Upper lobe of right lung (tissue), 1 donor: ENCODE results near the gene STARD13. TPM values are rescaled to one million over a fixed set of nuclear protein-coding genes. Genes with fewer than 3 reads are reported as not detected.
A peak's percentile ranks its signal among the peaks of the same experiment; 100 is the strongest.

Experiments
- ATAC-seq: fragments of 200-7000 bp; cut with Tn5 transposase; one replicate; pipeline ENCODE4 v1.9.1; 2020; ENCODE audit warnings: mild to moderate bottlenecking, moderate library complexity
- DNase-seq: peaks from one replicate; pipeline ENCODE4 v3.0.0-alpha.2; 2020
- H3K27ac ChIP-seq: fragments of 200-600 bp; one replicate; pipeline ENCODE4 v1.8.0; 2022
- H3K27me3 ChIP-seq: fragments of 200-600 bp; one replicate; pipeline ENCODE4 v1.8.0; 2022; ENCODE audit warnings: mild to moderate bottlenecking
- H3K36me3 ChIP-seq: fragments of 200-600 bp; one replicate; pipeline ENCODE4 v1.8.0; 2022
- H3K4me1 ChIP-seq: fragments of 200-600 bp; one replicate; pipeline ENCODE4 v1.8.0; 2022
- H3K4me3 ChIP-seq: fragments of 200-600 bp; one replicate; pipeline ENCODE4 v1.8.0; 2022; ENCODE audit warnings: mild to moderate bottlenecking
- H3K9me3 ChIP-seq: fragments of 200-600 bp; one replicate; pipeline ENCODE4 v1.8.0; 2022
- intact Hi-C: fragments of 100-400 bp; cut with DNase I; formaldehyde crosslinking; loops from one replicate; pipeline ENCODE4 v1.11.0; 2022
- total RNA-seq: library from RNA; stranded (reverse); fragmentation: NEBNext Ultra II Directional; extraction: Animal tissue kit (Norgen Biotek cat#: 25700); gene quantifications from one replicate; pipeline ENCODE4 v1.2.1, GENCODE V29; 2021
- TF ChIP-seq, protein P1 (sequence below): fragments of 200-600 bp; IDR thresholded peaks from one replicate; pipeline ENCODE4 v1.8.0; 2022; ENCODE audit warnings: antibody characterized with exemption
- donor health status: DM: no; HTN: yes; CAD: no; lungs with severe emphysema.

The STARD13 gene
- total RNA-seq, 1 donor from 2014 or later: 60.4 TPM

GRCh38 chr13:33188093-33188882 lies 97.3 kb downstream of the STARD13 start:
- peaks cover 11% of the 10 kb centered on the region for H3K4me1 ChIP-seq
- DNase-seq: no peak
- no peaks in the 10 kb centered on the region for H3K9me3 ChIP-seq
- no peak overlapping the region for H3K4me3 ChIP-seq
- peak overlapping the region; percentile 4 for H3K27ac ChIP-seq
- no peaks in the 10 kb centered on the region for H3K27me3 ChIP-seq
- H3K36me3 ChIP-seq: no peaks in the 10 kb centered on the region
- ATAC-seq: no peak
- intact Hi-C loops: no loop called here
- TF ChIP-seq, protein P1, sequence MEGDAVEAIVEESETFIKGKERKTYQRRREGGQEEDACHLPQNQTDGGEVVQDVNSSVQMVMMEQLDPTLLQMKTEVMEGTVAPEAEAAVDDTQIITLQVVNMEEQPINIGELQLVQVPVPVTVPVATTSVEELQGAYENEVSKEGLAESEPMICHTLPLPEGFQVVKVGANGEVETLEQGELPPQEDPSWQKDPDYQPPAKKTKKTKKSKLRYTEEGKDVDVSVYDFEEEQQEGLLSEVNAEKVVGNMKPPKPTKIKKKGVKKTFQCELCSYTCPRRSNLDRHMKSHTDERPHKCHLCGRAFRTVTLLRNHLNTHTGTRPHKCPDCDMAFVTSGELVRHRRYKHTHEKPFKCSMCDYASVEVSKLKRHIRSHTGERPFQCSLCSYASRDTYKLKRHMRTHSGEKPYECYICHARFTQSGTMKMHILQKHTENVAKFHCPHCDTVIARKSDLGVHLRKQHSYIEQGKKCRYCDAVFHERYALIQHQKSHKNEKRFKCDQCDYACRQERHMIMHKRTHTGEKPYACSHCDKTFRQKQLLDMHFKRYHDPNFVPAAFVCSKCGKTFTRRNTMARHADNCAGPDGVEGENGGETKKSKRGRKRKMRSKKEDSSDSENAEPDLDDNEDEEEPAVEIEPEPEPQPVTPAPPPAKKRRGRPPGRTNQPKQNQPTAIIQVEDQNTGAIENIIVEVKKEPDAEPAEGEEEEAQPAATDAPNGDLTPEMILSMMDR: no peak

DNA sequence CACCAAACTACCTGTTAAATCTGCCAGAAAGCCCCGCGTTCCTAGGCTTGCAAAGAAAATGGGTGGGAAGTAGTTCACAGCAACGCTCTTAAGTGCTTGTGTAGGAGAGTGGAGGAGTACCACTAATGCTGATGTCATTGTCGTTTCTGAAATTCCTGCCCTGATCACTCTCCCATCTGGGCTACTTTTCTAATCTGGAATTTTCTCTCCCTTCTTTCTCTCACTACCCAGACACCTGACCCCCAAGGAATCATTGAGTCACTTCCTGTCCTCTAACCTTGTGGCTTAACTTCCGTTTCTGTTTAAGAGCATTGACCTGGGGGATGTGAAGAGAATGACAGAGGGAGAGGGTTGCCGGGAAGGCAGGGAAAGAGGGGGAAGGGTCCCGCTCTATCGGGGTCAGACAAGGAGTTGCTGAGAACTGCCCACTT lies 98.7 kb downstream of the STARD13 start:
- no peak overlapping the region for H3K4me3 ChIP-seq
- no peak overlapping the region for H3K27ac ChIP-seq
- ATAC-seq (peak; percentile 61), DNase-seq (no peak)
- TF ChIP-seq, protein P1: no peak
- intact Hi-C loops: no loop called here
- H3K36me3 ChIP-seq: no peaks in the 10 kb centered on the region
- H3K9me3 ChIP-seq: no peaks in the 10 kb centered on the region
- H3K27me3 ChIP-seq: no peaks in the 10 kb centered on the region
- H3K4me1 ChIP-seq: peaks cover 11% of the 10 kb centered on the region

GRCh38 chr13:33185853-33186252 lies 99.7 kb downstream of the STARD13 start:
- DNase-seq (no peak), ATAC-seq (no peak)
- intact Hi-C loops: no loop called here
- H3K4me1 ChIP-seq: peaks cover 6% of the 10 kb centered on the region
- H3K36me3 ChIP-seq: no peaks in the 10 kb centered on the region
- H3K27me3 ChIP-seq: no peaks in the 10 kb centered on the region
- TF ChIP-seq, protein P1: no peak
- H3K27ac ChIP-seq: no peak overlapping the region
- no peaks in the 10 kb centered on the region for H3K9me3 ChIP-seq
- H3K4me3 ChIP-seq: no peak overlapping the region

DNA sequence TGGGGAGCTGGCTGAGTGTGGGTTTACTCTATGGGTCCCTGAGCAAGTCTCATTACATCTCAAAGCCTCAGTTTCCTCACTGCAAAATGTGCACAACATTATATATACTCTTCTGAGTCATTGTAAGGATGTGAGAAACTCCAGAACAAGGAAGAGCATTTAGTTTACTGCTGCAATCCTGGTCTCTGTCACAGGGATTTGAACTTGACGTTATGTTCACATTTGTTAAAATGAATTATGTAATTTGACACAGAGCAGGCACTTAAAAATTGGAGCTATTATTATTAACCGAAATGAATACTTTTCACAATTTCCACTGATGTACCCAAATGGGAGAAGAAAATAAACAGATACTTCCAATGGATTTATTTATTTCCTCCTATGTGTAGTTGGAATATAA lies 101.0 kb downstream of the STARD13 start:
- Histone ChIP-seq H3K4me1 (peaks cover 6% of the 10 kb centered on the region), H3K36me3 (no peaks in the 10 kb centered on the region), H3K27ac (no peak overlapping the region), H3K4me3 (no peak overlapping the region), H3K27me3 (no peaks in the 10 kb centered on the region), H3K9me3 (no peaks in the 10 kb centered on the region)
- TF ChIP-seq, protein P1: no peak
- DNase-seq (no peak), ATAC-seq (no peak)
- intact Hi-C loops: no loop called here

- H3K4me1 ChIP-seq: peaks cover 6% of the 10 kb centered on the region
- no peak overlapping the region for H3K4me3 ChIP-seq
- no peaks in the 10 kb centered on the region for H3K27me3 ChIP-seq
- intact Hi-C loops: no loop called here
- H3K9me3 ChIP-seq: no peaks in the 10 kb centered on the region
- TF ChIP-seq, protein P1: no peak
- ATAC-seq: no peak
- no peaks in the 10 kb centered on the region for H3K36me3 ChIP-seq
- no peak for DNase-seq
- H3K27ac ChIP-seq: no peak overlapping the region
These were observed 101.5 kb downstream of the STARD13 start for GRCh38 chr13:33184112-33184490.
